ENCODE results near the gene PPL.

DNA sequence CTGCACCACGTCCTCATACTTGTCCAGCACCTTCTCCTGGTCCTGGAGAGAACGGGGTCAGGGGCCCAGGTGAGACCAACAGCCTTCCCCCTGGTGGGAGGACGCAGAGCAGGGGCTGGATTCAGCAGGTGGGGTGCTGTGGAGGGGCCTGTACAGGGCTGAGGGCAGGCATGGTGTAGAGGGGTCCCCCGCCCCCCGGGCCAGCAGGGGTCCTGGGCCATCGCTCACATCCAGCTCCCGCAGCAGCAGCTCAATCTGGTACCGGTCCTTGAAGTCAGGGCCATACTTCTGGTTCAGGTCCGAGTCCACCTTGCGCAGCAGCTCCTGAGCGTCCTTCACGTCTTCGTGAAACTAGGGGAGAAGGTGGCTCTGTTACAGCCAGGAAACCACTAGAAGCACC is 41.6 kb downstream of the PPL start:
- no peak for TF ChIP-seq CTCF (IDR thresholded peaks at IDR 0.05; ENCODE audit: poor library complexity)
- TF ChIP-seq EZH2 (IDR thresholded peaks at IDR 0.05; ENCODE audit: borderline replicate concordance): no peak
- TF ChIP-seq EZH2phosphoT487 (IDR thresholded peaks at IDR 0.05; ENCODE audit: low read depth, severe bottlenecking, unreplicated experiment): no peak

Measured in hepatocyte (in vitro differentiated cells).